Mesothelial cell of epicardium (in vitro differentiated cells): ENCODE results near the gene TRNP1. TPM values are rescaled to one million over a fixed set of nuclear protein-coding genes. Genes with fewer than 3 reads are reported as not detected.

Experiments
- DNase-seq, 2 experiments: peaks; one replicate each; pipeline ENCODE4 v3.0.0; 2021; ENCODE audit warnings: low spot score in 2 of 2; ENCODE audit not compliant: unreplicated experiment in 2 of 2
- H3K27ac Mint-ChIP-seq: 2 replicates; pipeline ENCODE4 v1.8.0; 2021; ENCODE audit warnings: mixed read lengths
- H3K27me3 Mint-ChIP-seq: 2 replicates; pipeline ENCODE4 v1.8.0; 2021; ENCODE audit warnings: low read depth, mixed read lengths
- H3K36me3 Mint-ChIP-seq: 2 replicates; pipeline ENCODE4 v1.8.0; 2021; ENCODE audit warnings: mixed read lengths
- H3K4me1 Mint-ChIP-seq: 2 replicates; pipeline ENCODE4 v1.8.0; 2021; ENCODE audit warnings: mixed read lengths
- H3K4me3 Mint-ChIP-seq: 2 replicates; pipeline ENCODE4 v1.8.0; 2021; ENCODE audit warnings: mild to moderate bottlenecking, moderate library complexity, mixed read lengths
- H3K9me3 Mint-ChIP-seq: 2 replicates; pipeline ENCODE4 v1.8.0; 2021; ENCODE audit warnings: mixed read lengths
- total RNA-seq: library from RNA; stranded (reverse); gene quantifications from 3 replicates; pipeline ENCODE4 v1.2.1, GENCODE V29; 2021
- TF ChIP-seq, protein P1 (sequence below): fragments of 200-600 bp; sonication (generic); IDR thresholded peaks from one replicate; pipeline ENCODE4 v1.5.0; 2021; ENCODE audit warnings: antibody characterized with exemption; ENCODE audit not compliant: unreplicated experiment

The TRNP1 gene
- total RNA-seq, 1 donor from 2014 or later: 29.3 TPM

- H3K36me3 Mint-ChIP-seq: no peaks in the 10 kb centered on the region
- no peak overlapping the region for H3K4me3 Mint-ChIP-seq
- no peak overlapping the region for H3K27ac Mint-ChIP-seq
- TF ChIP-seq, protein P1, sequence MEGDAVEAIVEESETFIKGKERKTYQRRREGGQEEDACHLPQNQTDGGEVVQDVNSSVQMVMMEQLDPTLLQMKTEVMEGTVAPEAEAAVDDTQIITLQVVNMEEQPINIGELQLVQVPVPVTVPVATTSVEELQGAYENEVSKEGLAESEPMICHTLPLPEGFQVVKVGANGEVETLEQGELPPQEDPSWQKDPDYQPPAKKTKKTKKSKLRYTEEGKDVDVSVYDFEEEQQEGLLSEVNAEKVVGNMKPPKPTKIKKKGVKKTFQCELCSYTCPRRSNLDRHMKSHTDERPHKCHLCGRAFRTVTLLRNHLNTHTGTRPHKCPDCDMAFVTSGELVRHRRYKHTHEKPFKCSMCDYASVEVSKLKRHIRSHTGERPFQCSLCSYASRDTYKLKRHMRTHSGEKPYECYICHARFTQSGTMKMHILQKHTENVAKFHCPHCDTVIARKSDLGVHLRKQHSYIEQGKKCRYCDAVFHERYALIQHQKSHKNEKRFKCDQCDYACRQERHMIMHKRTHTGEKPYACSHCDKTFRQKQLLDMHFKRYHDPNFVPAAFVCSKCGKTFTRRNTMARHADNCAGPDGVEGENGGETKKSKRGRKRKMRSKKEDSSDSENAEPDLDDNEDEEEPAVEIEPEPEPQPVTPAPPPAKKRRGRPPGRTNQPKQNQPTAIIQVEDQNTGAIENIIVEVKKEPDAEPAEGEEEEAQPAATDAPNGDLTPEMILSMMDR: no peak
- no peak for DNase-seq
- H3K4me1 Mint-ChIP-seq: peaks cover 7% of the 10 kb centered on the region
- H3K9me3 Mint-ChIP-seq: no peaks in the 10 kb centered on the region
- no peaks in the 10 kb centered on the region for H3K27me3 Mint-ChIP-seq
These were observed 43.2 kb downstream of the TRNP1 start for GRCh38 chr1:27036718-27037117.

DNA sequence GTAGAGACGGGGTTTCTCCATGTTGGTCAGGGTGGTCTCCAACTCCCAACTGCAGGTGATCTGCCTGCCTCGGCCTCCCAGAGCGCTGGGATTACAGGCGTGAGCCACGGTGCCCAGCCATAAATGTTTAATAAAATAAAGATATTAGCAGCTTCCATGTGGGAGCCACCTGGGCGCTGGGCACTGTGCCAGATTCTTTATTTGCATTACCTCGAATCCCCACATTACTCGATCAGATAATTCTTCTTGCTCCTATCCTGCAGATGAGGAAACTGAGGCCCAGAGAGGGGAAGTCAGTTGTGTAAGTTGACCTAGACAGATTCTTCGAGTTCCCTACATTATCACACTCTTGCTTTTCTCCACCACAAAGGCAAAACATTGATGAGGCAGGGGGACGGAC, 44.0 kb downstream of the TRNP1 start:
- Mint-ChIP-seq H3K9me3 (no peaks in the 10 kb centered on the region), H3K36me3 (no peaks in the 10 kb centered on the region), H3K27me3 (no peaks in the 10 kb centered on the region), H3K4me1 (peaks cover 4% of the 10 kb centered on the region), H3K4me3 (no peak overlapping the region), H3K27ac (no peak overlapping the region)
- TF ChIP-seq, protein P1: no peak
- DNase-seq: no peak

DNA sequence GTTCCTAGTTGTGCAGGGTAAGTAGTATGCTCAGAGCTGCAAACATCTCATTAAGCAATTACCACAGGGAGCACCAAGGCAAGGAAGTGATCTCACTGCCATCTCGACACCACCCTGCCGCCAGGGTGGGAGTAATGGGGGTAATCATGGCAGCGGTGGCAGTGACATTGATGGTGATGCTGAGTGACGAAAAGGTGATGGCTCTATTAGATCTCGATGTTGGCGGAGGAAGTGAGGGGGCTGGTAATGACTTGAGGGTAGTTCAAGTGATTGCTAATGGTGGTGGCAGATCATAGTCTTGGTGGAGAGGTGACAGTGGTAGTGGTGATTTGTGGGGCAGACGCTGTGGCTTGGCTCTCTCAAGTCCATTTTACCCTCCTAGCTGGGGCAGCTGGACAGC, 44.5 kb downstream of the TRNP1 start:
- H3K4me3 Mint-ChIP-seq: no peak overlapping the region
- DNase-seq: no peak
- no peaks in the 10 kb centered on the region for H3K27me3 Mint-ChIP-seq
- no peaks in the 10 kb centered on the region for H3K9me3 Mint-ChIP-seq
- TF ChIP-seq, protein P1: no peak
- H3K36me3 Mint-ChIP-seq: no peaks in the 10 kb centered on the region
- peaks cover 3% of the 10 kb centered on the region for H3K4me1 Mint-ChIP-seq
- H3K27ac Mint-ChIP-seq: no peak overlapping the region

GRCh38 chr1:27042670-27043069, 49.2 kb downstream of the TRNP1 start:
- Mint-ChIP-seq H3K4me3 (no peak overlapping the region), H3K36me3 (no peaks in the 10 kb centered on the region)
- TF ChIP-seq, protein P1: no peak

DNA sequence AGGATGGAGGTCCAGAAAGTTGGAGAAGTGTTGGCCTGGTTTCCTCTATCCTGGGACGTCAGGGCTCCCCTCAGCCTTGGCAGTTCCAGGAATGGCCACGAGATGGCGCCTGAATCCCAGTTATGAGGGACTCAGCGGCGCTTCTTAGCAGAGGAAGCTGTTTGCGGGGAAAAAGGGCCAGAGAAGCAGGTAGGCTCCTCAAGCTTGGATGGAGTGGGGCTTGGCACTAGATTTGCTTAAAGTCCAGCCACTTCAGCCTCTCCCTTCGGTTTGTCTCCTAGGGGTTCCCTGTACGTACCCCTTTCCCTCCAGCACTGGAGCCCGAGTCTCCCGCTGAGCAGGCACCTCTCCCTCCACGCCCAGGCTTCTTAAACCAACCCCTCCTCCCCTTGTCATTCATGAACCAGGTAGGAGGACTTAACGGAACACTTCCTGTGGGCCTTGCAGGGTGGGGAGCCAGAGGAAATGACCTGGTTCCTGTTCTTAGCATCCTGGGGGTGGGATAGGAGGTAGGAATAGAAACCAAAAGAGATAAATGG, 51.2 kb downstream of the TRNP1 start:
- TF ChIP-seq, protein P1: peak; percentile 95
- no peak overlapping the region for H3K4me3 Mint-ChIP-seq
- H3K36me3 Mint-ChIP-seq: no peaks in the 10 kb centered on the region
- H3K4me1 Mint-ChIP-seq: no peaks in the 10 kb centered on the region
- DNase-seq: peak; percentile 75 to 97
- H3K27ac Mint-ChIP-seq: no peak overlapping the region
- no peaks in the 10 kb centered on the region for H3K27me3 Mint-ChIP-seq
- H3K9me3 Mint-ChIP-seq: no peaks in the 10 kb centered on the region

More at GRCh38 chr1:27042670-27043069, 49.2 kb downstream of the TRNP1 start:
- Mint-ChIP-seq H3K27ac (no peak overlapping the region), H3K4me1 (no peaks in the 10 kb centered on the region), H3K9me3 (no peaks in the 10 kb centered on the region), H3K27me3 (no peaks in the 10 kb centered on the region)
- DNase-seq: no peak
